ENCODE data around the gene CYB561D2.
A peak's percentile ranks its signal among the peaks of the same experiment; 100 is the strongest.

GRCh38 chr3:50321336-50322114, 29.1 kb upstream of the CYB561D2 start:
- peak; percentile 81 for TF ChIP-seq CTCF (CRISPR knock-in tag; IDR thresholded peaks at IDR 0.05)
- peak; percentile 91 for TF ChIP-seq SP4 (CRISPR knock-in tag; IDR thresholded peaks at IDR 0.05)
- TF ChIP-seq SP1 (IDR thresholded peaks at IDR 0.05), result no peak
- peak; percentile 83; the same call in 1 of the 2 replicates for TF ChIP-seq SP1 (CRISPR knock-in tag; IDR thresholded peaks at IDR 0.05)
- TF ChIP-seq ZNF747 (CRISPR knock-in tag; IDR thresholded peaks at IDR 0.05; ENCODE audit: borderline replicate concordance), result no peak
- TF ChIP-seq ZBTB43 (CRISPR knock-in tag; conservative IDR thresholded peaks at IDR 0.05), result no peak
- TF ChIP-seq SNAPC5 (CRISPR knock-in tag; IDR thresholded peaks at IDR 0.05; ENCODE audit: borderline replicate concordance), result no peak
- TF ChIP-seq HDAC2 (CRISPR knock-in tag; IDR thresholded peaks at IDR 0.05), result peak; percentile 43; the same call in 1 of the 2 replicates
- TF ChIP-seq POLR2AphosphoS5 (IDR thresholded peaks at IDR 0.05; ENCODE audit: low read depth, low read length), result peak; percentile 50
- no peak for TF ChIP-seq AFF4 (CRISPR knock-in tag; IDR thresholded peaks at IDR 0.05)
- no peak for TF ChIP-seq EZH2 (conservative IDR thresholded peaks at IDR 0.05; ENCODE audit: low read depth, low read length)
- peak; percentile 37; the same call in 1 of the 2 replicates for TF ChIP-seq ZNF770 (CRISPR knock-in tag; IDR thresholded peaks at IDR 0.05)
- TF ChIP-seq SMAD1 (CRISPR knock-in tag; IDR thresholded peaks at IDR 0.05; ENCODE audit: borderline replicate concordance, low read depth), result no peak
- TF ChIP-seq ZNF691 (CRISPR knock-in tag; IDR thresholded peaks at IDR 0.05; ENCODE audit: borderline replicate concordance, low read depth), result no peak
- TF ChIP-seq ZKSCAN1 (IDR thresholded peaks at IDR 0.05; ENCODE audit: low read length), result no peak
